Inferior parietal cortex (tissue), 1 donor: ENCODE results near the gene PVR.
A peak's percentile ranks its signal among the peaks of the same experiment; 100 is the strongest.
"Not testable (repeated sequence)": the region's sequence is repeated elsewhere in the genome, so short reads cannot be mapped to it uniquely, and the experiment has no call there.

Source experiments
- DNase-seq: peaks from one replicate; pipeline ENCODE4 v3.0.0-alpha.2; 2016; ENCODE audit errors: extremely low spot score

Gene PVR

DNA sequence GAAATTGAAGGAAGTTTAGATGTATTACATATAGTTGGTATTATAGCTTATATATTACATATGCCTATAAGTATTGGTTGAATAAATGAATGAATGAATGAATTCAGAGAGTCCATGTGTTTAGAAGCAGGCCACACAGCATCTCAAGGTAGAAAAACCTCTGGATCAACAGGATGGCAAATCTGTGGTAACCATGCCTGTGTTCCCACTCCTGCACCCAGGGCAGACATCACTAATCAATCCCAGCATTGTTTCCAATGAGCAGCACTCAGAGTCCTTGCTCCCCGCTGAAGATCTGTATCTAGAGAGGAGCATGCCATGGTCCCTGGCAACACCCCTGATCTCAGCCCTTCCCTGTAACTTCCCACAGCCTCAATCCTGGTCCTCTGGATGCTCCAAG is 28.5 kb downstream of the PVR start:
- no peak for DNase-seq

DNA sequence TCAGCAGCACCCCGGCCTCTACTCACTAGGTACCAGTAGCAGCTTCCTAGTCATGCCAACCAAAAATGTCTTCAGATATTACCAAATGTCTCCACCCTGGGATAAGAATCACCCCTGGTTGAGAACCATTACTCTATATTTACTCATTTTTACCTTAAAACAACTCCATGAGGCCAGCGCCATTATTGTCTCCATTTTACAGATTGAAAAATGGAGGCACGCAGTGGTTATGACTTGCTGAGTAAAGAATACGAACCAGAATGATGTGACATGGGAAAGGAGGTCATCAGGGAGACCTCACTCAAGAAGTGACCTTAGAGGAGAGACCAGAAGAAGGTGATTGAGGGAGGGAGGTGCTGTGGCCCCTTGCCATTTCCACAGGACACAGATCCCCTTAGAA is 29.8 kb downstream of the PVR start:
- DNase-seq = no peak

DNA sequence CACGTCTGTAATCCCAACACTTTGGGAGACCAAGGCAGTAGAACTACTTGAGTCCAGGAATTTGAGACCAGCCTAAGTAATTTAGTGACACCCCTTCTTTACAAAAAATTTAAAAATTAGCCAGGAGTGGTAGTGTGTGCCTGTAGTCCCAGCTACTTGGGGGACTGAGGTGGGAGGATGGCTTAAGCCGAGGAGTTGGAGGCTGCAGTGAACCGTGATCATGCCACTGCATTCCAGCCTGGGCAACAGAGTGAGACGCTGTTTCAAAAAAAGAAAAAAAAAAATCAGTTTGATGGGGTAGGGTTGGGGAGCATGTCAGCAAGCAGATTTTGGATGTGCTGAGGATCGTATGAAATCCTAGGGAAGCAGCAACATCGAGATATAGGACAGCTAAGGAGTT is 31.8 kb downstream of the PVR start:
- no peak for DNase-seq

DNA sequence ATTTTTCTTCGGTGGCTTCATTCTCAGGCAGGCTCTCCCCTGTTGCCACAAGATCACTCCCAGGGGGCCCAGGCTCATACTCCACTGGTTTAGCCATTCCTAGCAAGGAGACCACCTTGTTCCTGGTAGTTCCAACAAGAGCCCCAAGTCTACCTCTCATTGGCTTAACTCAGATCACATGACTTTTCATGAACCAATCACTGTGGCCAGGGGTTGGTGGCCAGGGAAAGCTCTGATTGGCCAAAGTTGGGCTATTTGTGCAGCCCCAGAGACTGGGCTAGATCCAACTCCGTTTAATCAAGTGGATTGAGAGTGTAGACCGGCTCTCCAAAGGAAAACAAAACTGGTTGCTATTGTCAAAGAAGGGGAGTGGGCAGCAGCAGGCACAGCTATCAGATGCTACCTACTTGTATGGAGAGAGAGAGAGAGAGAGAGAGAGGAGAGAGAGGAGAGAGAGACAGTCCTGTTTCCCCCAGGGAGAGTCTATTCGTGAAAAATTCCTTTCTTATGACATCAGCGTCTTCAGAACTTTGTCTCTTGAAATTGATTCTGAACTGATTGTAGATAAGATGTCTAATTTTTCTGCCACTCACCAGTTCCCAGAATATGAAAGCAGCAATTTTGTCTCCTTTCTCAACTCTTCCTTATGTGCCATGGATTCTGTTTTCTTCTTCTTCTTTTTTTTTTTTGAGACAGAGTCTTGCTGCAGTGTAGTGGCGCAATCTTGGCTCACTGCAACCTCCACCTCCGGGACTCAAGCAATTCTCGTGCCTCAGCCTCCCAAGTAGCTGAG is 33.5 kb downstream of the PVR start:
- no peak for DNase-seq

DNA sequence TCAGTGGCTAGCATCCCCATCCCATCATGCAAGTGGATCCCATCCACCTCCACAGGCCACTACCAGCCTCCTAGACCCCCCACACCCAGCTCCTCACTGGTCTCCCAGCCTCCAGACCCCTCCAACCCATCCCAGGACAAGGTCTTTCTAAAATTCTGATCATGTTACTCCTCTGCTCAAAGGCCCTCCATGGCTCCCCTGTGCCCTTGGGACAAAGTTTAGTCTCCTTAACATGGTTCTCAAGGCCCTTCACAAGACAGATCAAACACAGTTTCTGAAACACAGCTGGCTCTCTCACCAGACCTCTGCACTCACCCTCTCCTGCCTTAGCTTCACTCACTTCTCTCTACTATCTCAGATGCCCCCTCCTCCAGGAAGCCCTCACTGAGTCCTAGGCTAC is 36.8 kb downstream of the PVR start:
- DNase-seq = no peak

GRCh38 chr19:44681992-44682790 is 38.5 kb downstream of the PVR start:
- DNase-seq = no peak

GRCh38 chr19:44682807-44683206 is 39.1 kb downstream of the PVR start:
- DNase-seq = no peak

DNA sequence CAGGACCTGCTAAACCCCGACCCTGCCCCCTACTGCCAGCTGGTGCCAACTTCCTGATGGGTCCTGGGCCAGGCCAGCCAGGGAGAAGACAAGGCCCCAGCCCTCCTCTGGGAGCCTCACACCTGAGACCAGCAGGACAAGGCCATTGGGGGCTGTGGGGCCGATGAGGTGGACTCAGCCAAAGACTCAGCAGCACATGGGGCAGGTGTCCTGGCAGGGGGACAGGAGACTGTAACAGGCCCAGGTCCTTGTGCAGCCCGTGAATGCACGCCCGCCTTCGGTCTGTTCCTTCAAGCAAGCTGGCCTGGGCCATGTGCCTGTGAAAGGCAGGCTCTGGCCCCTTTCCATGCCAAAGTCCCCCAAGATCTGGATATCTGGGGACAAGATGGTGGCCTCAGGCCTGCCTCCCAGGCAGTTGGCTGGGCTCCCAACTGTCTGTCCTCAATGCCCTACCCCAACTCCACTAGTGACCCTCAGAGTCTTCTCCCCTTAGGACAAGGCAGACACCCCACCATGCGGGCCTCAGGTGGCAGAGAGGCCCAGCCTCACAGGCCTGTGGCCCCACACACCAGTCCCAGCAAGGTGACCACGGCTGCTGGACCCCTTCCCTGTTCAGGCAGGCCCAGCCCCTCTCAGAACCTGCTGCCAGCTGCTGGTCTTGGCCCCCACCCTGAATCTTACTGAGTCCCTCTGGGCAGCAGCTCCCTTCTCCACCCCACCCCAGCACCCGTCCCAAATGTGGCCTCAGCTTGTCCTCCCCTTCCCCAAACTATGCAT is 39.9 kb downstream of the PVR start:
- DNase-seq = no peak

- not testable (repeated sequence) for DNase-seq
These were observed 40.7 kb downstream of the PVR start for GRCh38 chr19:44684396-44684795.

DNA sequence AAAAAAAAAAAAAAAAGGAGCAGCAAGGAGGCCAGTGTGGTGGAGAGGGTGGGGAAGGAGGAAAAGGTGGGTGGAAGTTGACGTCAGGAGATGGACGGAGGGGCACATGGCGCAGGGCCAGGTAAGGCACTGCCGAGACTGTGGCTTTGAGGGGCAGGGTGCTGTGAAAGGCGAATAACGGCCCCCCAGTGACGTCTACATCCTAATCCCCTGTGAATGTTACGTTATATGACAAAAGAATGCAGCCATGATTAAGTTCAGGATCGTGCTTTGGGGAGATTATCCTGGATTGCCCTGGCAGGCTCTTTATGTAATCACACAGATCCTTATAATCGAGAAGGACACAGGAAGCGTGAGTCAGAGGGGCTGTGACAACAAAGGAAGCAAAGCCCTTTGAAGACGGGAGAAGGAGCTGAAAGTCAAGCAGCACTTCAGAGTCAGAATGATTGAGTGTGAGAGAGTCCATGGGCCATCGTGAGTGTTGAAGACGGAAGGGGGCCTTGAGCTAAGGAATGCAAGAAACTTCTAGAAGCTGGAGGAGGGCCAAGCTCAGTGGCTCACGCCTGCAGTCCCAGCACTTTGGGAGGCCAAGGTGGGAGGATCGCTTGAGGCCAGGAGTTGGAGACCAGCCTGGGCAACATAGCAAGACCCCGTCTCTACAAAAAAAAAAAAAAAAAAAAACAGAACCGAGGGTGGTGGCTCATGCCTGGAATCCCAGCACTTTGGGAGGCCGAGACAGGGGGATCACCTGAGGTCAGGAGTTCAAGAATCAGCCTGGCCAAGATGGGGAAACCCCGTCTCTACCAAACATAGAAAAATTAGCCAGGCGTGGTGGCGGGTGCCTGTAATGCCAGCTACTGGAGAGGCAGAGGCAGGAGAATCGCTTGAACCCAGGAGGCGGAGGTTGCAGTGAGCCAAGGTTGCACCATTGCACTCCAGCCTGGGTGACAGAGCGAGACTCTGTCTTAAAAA is 41.5 kb downstream of the PVR start:
- DNase-seq = no peak

DNA sequence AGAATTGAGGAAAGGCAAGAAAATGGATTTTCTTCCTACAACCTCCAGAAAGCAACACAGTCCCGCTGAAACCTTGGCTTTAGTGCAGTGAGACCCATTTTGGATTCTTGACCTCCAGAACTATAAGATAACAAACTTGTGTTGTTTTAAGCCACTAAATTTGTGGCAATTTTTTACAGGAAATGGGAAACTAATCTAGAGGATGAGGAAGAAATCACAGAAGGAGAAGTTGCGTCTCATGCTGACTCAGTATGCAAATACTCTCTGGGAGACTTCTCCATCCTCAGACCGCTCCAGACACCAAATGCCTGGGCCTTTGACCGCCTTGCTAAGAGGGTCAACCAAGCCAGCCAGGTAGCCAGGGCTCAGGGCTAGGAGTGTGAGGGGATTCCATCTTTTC is 42.2 kb downstream of the PVR start:
- no peak for DNase-seq

DNA sequence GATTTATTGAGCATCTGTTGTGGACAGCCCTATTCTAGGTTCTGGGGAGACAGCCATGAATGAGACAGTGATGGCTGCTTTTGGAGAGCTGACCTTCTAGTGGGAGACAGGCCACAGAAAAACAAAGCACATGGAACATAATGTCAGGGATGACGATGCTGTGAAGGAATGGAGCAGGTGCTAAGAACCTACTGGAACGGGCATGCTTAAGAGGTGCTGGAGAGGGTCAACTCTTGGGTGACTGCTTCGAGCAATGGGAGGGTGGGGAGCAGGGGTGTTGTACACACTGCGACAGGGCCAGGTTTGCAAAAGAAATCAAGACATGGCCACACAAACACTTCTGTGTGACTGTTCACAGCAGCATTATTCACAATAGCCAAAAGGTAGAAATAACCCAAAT is 43.2 kb downstream of the PVR start:
- no peak for DNase-seq

- no peak for DNase-seq
These were observed 44.2 kb downstream of the PVR start for GRCh38 chr19:44687888-44688287.

DNA sequence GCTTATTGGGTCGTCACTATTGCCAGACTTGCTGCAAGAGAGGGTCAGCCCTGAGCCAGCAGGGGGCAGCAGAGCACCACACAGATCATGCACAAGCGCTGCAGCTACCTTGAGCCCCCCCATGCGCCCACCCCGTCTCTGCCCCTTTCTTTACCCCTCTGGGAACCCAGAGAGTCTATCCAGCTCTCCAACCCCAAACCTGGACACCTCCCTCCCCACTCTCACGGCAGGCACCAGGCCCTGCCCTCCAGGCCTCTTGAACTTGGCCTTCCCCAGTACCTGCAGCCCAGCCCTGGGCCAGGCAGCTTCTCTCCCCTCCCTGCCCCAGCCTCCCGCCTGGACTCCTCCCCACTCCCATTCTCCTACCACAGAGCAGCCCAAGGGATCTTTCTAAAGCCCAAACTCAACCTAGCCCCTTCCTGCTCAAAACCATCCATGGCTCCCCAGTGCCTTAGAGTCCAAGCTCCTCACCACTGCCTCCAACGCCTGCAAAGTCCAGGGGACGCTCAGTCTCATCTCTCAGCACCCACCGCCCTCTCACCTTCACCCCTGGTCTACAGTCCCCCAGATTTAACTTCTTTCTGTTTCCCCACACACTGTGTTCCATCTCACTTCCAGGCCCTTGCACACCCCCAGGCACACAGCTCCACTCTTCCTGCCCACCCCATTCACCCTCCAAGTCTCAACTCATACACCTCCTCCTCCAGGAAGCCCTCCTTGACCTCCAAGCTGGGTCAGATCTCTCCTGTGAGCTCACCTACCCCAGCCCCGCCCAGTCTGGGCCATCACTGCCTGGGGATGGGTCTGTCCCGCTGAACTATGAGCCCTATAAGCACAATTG is 45.8 kb downstream of the PVR start:
- peak; percentile 42 for DNase-seq

- no peak for DNase-seq
These were observed 46.4 kb downstream of the PVR start for GRCh38 chr19:44690131-44690440.

DNA sequence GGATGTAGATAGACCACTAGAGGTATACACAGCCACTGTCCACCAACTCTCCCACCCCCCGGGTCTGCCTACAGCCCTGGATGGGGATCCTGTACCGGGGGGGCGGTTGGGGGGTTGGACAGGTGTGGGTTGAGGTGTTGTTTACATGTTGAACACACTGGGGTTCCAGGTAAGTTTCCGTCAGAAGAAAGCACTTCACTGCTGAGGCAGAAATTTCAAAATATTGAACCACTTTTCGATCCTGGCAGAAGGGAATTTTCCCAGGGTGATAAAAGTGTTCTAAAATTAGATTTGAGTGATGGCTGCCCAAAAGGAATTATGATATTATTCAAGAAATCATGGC is 48.6 kb downstream of the PVR start:
- no peak for DNase-seq

DNA sequence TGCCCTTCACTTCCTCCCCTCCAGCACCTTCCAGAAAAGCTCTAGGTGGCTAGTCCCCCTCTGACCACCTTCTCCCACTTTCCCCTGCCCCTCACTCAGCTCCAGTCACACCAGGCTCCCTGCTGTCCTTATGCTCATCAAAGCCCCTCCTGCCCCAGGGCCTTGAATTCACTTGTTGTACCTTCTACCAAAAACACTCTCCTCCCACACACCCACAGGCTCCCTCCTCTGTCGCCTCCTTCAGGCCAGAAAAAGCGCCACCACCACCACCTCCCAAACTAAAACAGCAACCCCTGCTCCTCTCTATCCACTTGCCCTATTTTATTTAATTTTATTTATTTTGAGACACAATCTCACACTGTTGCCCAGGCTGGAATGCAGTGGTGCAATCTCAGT is 50.5 kb downstream of the PVR start:
- DNase-seq = no peak

GRCh38 chr19:44696939-44697669 is 53.4 kb downstream of the PVR start:
- no peak for DNase-seq

GRCh38 chr19:44697670-44698034 is 53.9 kb downstream of the PVR start:
- DNase-seq = no peak
